Ishikawa (cell line): ENCODE data around the gene NDC1.

ENCODE experiments used
- CEBPB ChIP-seq: IDR thresholded peaks from 2 replicates; pipeline ENCODE4 v1.6.1; 2012
- CREB1 ChIP-seq: IDR thresholded peaks from 2 replicates; pipeline ENCODE4 v1.6.1; 2012; ENCODE audit warnings: low read depth
- EGR1 ChIP-seq: IDR thresholded peaks from 2 replicates; pipeline ENCODE4 v1.6.1; 2012
- EP300 ChIP-seq: IDR thresholded peaks from 2 replicates; pipeline ENCODE4 v1.6.1; 2012; ENCODE audit warnings: borderline replicate concordance
- FOXM1 ChIP-seq: IDR thresholded peaks from 2 replicates; pipeline ENCODE4 v1.6.1; 2012; ENCODE audit warnings: low read depth, borderline replicate concordance
- MAX ChIP-seq: IDR thresholded peaks from 2 replicates; pipeline ENCODE4 v1.6.1; 2012
- NFIC ChIP-seq: IDR thresholded peaks from 2 replicates; pipeline ENCODE4 v1.6.1; 2012
- RAD21 ChIP-seq: IDR thresholded peaks from 2 replicates; pipeline ENCODE4 v1.6.1; 2012; ENCODE audit warnings: low read depth
- REST ChIP-seq: IDR thresholded peaks from 2 replicates; pipeline ENCODE4 v1.6.1; 2012; ENCODE audit warnings: low read depth, mild to moderate bottlenecking
- TAF1 ChIP-seq: IDR thresholded peaks from 2 replicates; pipeline ENCODE4 v1.6.1; 2012; ENCODE audit warnings: low read depth, mild to moderate bottlenecking
- TCF12 ChIP-seq: IDR thresholded peaks from 2 replicates; pipeline ENCODE4 v1.6.1; 2012; ENCODE audit warnings: low read depth
- TEAD4 ChIP-seq: IDR thresholded peaks from 2 replicates; pipeline ENCODE4 v1.6.1; 2012
- USF1 ChIP-seq: IDR thresholded peaks from 2 replicates; pipeline ENCODE4 v1.6.1; 2012
- YY1 ChIP-seq: IDR thresholded peaks from 2 replicates; pipeline ENCODE4 v1.6.1; 2012; ENCODE audit warnings: low read depth
- ZBTB7A ChIP-seq: IDR thresholded peaks from 2 replicates; pipeline ENCODE4 v1.6.1; 2012; ENCODE audit warnings: low read depth

The NDC1 gene

GRCh38 chr1:53754484-53755312 lies 83.4 kb downstream of the NDC1 start:
- TF ChIP-seq TCF12 (no peak), TEAD4 (no peak), FOXM1 (no peak), EP300 (no peak), CREB1 (no peak), TAF1 (no peak), ZBTB7A (no peak), CEBPB (peak; percentile 65), REST (no peak), YY1 (no peak), RAD21 (peak; percentile 80)

GRCh38 chr1:53752281-53752680 lies 85.8 kb downstream of the NDC1 start:
- TF ChIP-seq CEBPB (no peak), NFIC (no peak), TCF12 (no peak), USF1 (no peak), TEAD4 (no peak), CREB1 (no peak), FOXM1 (no peak), EP300 (no peak)

GRCh38 chr1:53747841-53748240 lies 90.3 kb downstream of the NDC1 start:
- no peak for TF ChIP-seq EGR1
- no peak for TF ChIP-seq FOXM1
- TF ChIP-seq ZBTB7A, result no peak
- TF ChIP-seq RAD21, result no peak
- no peak for TF ChIP-seq EP300
- TF ChIP-seq YY1, result no peak
- TF ChIP-seq REST, result no peak
- TF ChIP-seq TAF1, result no peak
- TF ChIP-seq USF1, result no peak

GRCh38 chr1:53740621-53741105 lies 97.4 kb downstream of the NDC1 start:
- TF ChIP-seq EP300 (no peak), EGR1 (no peak), REST (no peak), YY1 (no peak)

- TF ChIP-seq NFIC (no peak), CEBPB (no peak), TEAD4 (no peak), RAD21 (no peak), ZBTB7A (no peak; the same call in 1 of the 2 replicates), USF1 (no peak), YY1 (no peak), TCF12 (no peak), FOXM1 (no peak), CREB1 (no peak), MAX (no peak), EGR1 (no peak), EP300 (no peak)
Measured at GRCh38 chr1:53739109-53739681, 98.9 kb downstream of the NDC1 start, which contains the start of gene GLIS1. TSS of gene GLIS1 (minus strand) at chr1:53739164. CDS start at chr1:53738064, 1,100 bp downstream.
